HG02870 (cell line): Measurements from ENCODE around the gene ZNF385B.
"Not testable (repeated sequence)": the region's sequence is repeated elsewhere in the genome, so short reads cannot be mapped to it uniquely, and the experiment has no call there.

Experiments used
- ATAC-seq: cut with Tn5 transposase; IDR thresholded peaks from one replicate; pipeline ENCODE4 v1.9.1; 2021; ENCODE audit warnings: mild to moderate bottlenecking, moderate library complexity; ENCODE audit not compliant: unreplicated experiment

The ZNF385B gene

GRCh38 chr2:179642462-179642861 is 218.9 kb downstream of the ZNF385B start:
- no peak for ATAC-seq

- no peak for ATAC-seq
Observed at GRCh38 chr2:179636995-179637394, 224.4 kb downstream of the ZNF385B start.

- no peak for ATAC-seq
Observed at GRCh38 chr2:179636100-179636980, 225.1 kb downstream of the ZNF385B start.

- not testable (repeated sequence) for ATAC-seq
Observed at GRCh38 chr2:179631769-179632385, 229.5 kb downstream of the ZNF385B start.

DNA sequence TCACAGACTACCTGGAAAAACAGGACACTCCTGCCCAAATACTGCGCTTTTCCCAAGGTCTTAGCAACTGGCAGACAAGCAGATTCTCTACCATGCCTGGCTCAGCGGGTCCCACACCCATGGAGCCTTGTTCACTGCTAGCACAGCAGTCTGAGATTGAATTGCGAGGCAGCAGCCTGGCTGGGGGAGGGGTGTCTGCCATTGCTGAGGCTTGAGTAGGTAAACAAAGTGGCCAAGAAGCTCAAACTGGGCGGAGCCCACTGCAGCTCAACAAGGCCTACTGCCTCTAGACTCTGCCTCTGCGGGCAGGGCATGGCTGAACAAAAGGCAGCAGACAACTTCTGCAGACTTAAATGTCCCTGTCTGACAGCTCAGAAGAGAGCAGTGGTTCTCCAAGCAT is 231.6 kb downstream of the ZNF385B start:
- not testable (repeated sequence) for ATAC-seq

GRCh38 chr2:179626261-179626660 is 235.2 kb downstream of the ZNF385B start:
- no peak for ATAC-seq

DNA sequence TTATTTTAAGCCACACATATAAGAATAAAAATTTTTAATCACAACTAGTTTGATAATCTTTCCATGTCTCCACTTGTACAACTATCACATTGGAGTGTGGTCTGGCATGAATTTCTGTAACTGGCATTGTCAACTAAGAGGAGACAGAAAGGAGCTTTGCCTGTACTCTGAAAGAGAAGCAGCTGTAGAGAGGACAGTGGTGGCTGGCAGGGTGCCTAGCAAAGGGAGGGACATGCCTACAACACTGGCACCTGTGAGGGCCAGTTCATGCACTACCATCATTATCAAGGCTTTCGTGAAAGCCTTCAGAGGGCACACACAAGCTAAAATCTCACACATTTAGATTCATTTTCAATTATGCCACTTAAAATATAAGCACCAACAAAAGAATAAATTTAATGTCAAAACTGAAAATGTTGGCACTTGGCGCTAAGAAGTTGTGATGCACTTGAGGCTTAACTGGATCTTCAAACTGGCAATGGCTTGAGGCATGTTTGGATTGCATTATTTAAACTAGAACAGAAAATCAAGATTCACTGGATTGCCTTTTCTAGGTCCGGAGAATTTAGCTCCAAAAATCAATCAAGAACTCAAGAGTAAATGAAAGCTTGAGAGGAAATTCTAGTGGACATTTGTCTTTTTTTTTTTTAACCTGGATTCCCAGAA is 238.6 kb downstream of the ZNF385B start:
- ATAC-seq: no peak

DNA sequence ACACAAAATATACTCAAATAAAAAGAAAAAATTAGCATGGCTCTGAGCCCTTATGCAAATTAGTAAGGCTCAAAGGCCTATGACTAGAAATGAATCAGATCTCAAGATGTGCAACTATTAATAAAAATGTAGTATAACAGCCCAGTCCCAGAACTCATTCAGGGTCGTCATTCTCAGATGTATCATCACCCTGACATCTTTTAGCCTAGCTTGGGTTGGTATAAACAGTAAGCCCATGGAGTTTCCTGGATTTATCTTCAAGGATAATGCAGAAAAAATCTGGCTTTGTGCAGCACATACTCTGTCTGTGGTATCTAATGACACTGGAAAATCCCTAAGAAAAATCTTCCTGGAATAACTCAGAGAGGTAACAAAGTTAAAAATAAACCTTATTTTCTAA is 239.3 kb downstream of the ZNF385B start:
- ATAC-seq: no peak

DNA sequence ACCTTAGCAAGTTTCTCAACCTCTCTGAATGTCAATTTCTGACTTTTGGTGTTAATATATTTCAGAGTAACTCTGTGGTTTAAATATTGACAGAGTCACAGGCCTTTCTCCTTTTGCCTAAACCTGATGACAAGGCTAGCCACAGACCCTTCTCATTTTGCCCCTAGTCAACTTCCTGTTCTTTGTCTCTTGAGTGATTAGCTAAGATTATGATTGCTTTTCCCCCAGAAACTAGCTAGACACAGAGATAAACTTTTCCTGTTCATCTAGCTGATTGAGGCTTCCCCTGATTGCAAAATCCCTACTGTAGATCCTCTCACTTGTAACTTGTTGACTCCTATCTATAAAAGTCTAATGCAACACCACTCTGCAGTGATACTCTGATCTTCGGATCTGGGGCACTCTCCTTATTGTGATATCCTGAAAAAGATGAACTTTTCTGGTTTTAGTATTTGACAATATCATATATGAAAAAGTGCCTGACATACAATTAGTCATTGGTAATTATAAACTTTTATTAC is 241.4 kb downstream of the ZNF385B start:
- no peak for ATAC-seq

DNA sequence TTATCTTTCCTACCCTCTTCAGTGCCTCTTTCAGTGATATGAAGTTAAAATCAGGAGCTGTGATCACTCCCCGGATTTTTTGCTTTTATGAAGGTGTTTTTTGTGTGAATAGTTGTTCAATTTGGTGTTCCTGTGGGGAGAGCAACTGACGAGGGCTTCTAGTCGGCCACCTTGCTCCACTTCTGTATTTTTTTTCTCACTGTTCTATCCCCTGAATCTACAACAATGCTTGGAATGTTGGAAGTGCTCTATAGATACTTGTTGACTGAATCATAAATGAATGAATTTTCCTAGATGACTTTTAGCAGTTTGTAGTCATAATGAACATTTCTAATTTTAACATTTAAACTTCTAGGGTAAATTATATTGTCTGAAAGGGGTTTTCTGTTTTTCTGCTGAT is 247.3 kb downstream of the ZNF385B start:
- no peak for ATAC-seq

GRCh38 chr2:179613701-179614100 is 247.7 kb downstream of the ZNF385B start:
- ATAC-seq: no peak

GRCh38 chr2:179613299-179613651 is 248.1 kb downstream of the ZNF385B start:
- no peak for ATAC-seq

GRCh38 chr2:179612591-179613298 is 248.7 kb downstream of the ZNF385B start:
- ATAC-seq: no peak

DNA sequence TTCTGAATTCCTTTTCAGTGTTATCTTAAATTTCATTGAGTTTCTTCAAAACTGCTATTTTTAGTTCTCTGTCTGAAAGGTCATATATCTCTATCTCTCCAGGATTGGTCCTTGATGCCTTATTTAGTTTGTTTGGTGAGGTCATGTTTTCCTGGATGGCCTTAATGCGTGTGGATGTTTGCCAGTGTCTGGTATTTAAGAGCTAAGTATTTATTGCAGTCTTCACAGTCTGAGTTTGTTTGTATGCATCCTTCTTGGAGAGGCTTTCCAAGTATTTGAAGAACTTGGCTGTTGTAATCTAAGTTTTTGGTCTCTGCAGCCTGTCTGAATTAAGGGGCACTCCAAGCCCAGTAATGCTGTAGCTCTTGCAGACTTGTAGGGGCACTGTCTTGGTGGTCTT is 249.3 kb downstream of the ZNF385B start:
- no peak for ATAC-seq

- ATAC-seq: no peak
Observed at GRCh38 chr2:179606141-179606540, 255.3 kb downstream of the ZNF385B start.

DNA sequence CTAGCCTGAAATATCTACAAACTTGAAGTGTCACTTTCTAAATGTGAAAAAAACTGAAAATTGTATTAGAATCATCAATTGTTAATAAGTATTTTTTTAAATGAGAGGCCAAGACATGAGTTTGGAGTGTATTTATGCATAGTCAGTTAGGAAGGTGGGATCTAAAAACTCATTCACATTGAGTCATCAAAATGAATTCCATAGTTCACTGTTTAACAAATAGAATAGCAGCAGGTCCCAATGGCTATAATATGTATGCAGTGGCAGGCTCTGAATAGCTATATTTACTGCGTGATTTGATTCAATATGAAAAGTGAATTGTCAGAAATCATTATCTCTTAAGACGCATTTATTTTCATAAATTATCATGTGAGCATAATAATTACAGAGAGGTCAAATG is 256.1 kb downstream of the ZNF385B start:
- no peak for ATAC-seq

- no peak for ATAC-seq
Observed at GRCh38 chr2:179604598-179604997, 256.8 kb downstream of the ZNF385B start.

DNA sequence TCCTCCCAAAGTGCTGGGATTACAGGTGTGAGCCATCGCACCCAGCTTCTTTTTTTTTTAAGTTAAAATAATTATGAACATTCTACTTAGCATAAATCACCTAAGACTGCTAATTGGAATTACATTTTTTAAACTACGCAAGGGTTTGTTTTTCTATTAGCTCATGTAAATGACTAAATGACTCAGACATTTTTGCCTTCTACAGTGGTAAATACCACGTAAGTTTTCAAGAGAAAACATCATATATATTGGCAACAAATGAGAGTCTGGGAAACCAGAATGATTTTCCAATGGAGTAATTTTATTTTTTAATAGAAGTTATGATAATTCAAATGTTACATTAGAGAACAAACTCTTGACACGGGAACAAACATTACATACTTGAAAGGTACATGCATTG is 259.0 kb downstream of the ZNF385B start:
- ATAC-seq: no peak

DNA sequence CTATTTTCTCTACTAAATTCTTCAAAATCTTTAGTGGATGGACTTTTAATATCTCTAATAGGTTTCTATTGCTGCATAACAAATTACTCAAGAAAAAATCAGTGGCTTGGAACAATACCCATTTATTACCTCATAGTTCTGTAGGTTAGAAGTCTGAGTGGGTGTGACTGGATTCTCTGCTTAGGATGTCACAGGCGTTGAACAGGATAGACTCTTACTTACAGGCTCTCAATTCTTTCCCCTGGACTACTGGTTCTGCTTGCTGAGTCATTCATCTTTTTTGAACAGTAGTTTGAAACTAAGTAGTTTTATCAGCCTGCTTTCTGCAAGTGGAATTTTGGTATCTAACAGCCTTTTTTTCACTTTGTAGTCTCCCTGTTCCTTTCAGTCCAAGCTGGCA is 265.4 kb downstream of the ZNF385B start:
- no peak for ATAC-seq

DNA sequence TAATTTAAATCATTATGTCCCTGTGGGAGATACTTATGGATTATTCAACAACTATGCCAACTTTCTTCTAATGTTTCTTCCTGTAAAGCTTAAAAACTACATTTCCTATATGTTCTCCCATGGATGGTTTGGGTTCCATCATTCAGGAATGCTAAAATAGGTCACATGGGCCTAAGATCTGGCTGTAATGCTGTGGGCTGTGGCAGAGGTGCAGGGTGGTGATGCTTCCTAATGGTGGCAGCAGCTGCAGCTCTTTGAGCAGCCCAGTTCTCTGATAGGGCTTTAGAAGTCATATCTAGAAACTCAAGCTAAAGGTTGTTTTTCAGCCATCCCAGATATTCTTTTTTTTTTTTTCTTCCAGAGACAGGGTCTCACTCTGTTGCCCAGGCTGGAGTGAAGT is 266.1 kb downstream of the ZNF385B start:
- ATAC-seq: no peak
